Upper lobe of left lung (tissue), 6 donors: Measurements from ENCODE around the gene SUDS3. TPM values are rescaled to one million over a fixed set of nuclear protein-coding genes. Genes with fewer than 3 reads are reported as not detected.
"Not testable (repeated sequence)": the region's sequence is repeated elsewhere in the genome, so short reads cannot be mapped to it uniquely, and the experiment has no call there.

Experiments
- ATAC-seq, 2 donors: fragments of 200-7000 bp; cut with Tn5 transposase; one replicate each; pipeline ENCODE4 v1.9.1; 2022; ENCODE audit warnings: mild to moderate bottlenecking in 2 of 2, moderate library complexity in 2 of 2; ENCODE audit not compliant: low FRiP score in 2 of 2
- DNase-seq, 2 donors: peaks; one replicate each; pipeline ENCODE4 v3.0.0-alpha.2; 2019 to 2020
- H3K27ac ChIP-seq, 4 donors: fragments of 200-600 bp; sonication (generic); one replicate each; pipeline ENCODE4 v1.5.1; 2016 to 2019
- H3K27me3 ChIP-seq, 4 donors: fragments of 200-600 bp; sonication (generic); one replicate each; pipeline ENCODE4 v1.5.1; 2017 to 2019
- H3K36me3 ChIP-seq, 4 donors: fragments of 200-600 bp; sonication (generic); one replicate each; pipeline ENCODE4 v1.5.1; 2016 to 2019
- H3K4me1 ChIP-seq, 4 donors: fragments of 200-600 bp; sonication (generic); one replicate each; pipeline ENCODE4 v1.5.1; 2018 to 2019
- H3K4me3 ChIP-seq, 4 donors: fragments of 200-600 bp; sonication (generic); one replicate each; pipeline ENCODE4 v1.5.1; 2017 to 2019; ENCODE audit warnings: mild to moderate bottlenecking in 2 of 4, moderate library complexity in 1 of 4
- H3K9me3 ChIP-seq, 4 donors: fragments of 200-600 bp; sonication (generic); one replicate each; pipeline ENCODE4 v1.5.1; 2018 to 2019
- EP300 ChIP-seq, 4 donors: sonication (generic); formaldehyde crosslinking; IDR thresholded peaks; one replicate each; pipeline ENCODE4 v1.5.1; 2017; ENCODE audit warnings: antibody characterized with exemption in 4 of 4, control low read depth in 2 of 4
- POLR2A ChIP-seq, 4 donors: fragments of 450-650 bp; IDR thresholded peaks; one replicate each; pipeline ENCODE4 v1.5.1; 2016 to 2017; ENCODE audit warnings: antibody characterized with exemption in 4 of 4, mild to moderate bottlenecking in 2 of 4
- POLR2AphosphoS5 ChIP-seq, 2 donors: sonication (generic); formaldehyde crosslinking; IDR thresholded peaks; one replicate each; pipeline ENCODE4 v1.5.1; 2017; ENCODE audit warnings: antibody characterized with exemption in 2 of 2
- WGBS, 2 donors: methylation state at CpG; one replicate each; pipeline ENCODE4 v1.1.5; 2017 to 2018; 5-methylcytosine and 5-hydroxymethylcytosine counted together
- total RNA-seq, 6 donors: library from RNA; depleted of rRNA in 4 of 6; stranded (reverse); fragments of >200 nt in 4 of 6; gene quantifications; one replicate each; pipeline versions ENCODE4 v1.1.0 to v1.2.1, GENCODE V29; 2016 to 2021
- TF ChIP-seq, protein P1 (sequence below), 6 experiments: fragments of 450-650 bp in 4 of 6; fragments of 200-600 bp in 2 of 6; sonication (generic) in 2 of 6; IDR thresholded peaks; one replicate each; pipeline ENCODE4 v1.5.1; 2016 to 2019; ENCODE audit warnings: antibody characterized with exemption in 6 of 6
- donor health status: DM: no; HTN: no; CAD: no; lungs with moderate emphysema.
- donor health status: DM: no; HTN: yes; CAD: no; lungs with severe emphysema.

Gene SUDS3
- total RNA-seq, 6 donors from 2014 or later, result 18.4 to 69.1 (median 35.1) TPM

- no peaks in the 10 kb centered on the region for H3K9me3 ChIP-seq
- 79 to 93% methylated on average over 6 of the region's 6 CpGs for WGBS, 2 donors
- no peaks in the 10 kb centered on the region for H3K27me3 ChIP-seq
- H3K36me3 ChIP-seq, result peaks cover 6 to 94% (median 66%) of the 10 kb centered on the region in 4 donors
- ATAC-seq (peak in 1 of 2 donors; percentile 82), DNase-seq (no peak)
- TF ChIP-seq EP300 (IDR thresholded peaks at IDR 0.05) (no peak), POLR2A (IDR thresholded peaks at IDR 0.05) (no peak), POLR2AphosphoS5 (IDR thresholded peaks at IDR 0.05) (no peak)
- TF ChIP-seq, protein P1, sequence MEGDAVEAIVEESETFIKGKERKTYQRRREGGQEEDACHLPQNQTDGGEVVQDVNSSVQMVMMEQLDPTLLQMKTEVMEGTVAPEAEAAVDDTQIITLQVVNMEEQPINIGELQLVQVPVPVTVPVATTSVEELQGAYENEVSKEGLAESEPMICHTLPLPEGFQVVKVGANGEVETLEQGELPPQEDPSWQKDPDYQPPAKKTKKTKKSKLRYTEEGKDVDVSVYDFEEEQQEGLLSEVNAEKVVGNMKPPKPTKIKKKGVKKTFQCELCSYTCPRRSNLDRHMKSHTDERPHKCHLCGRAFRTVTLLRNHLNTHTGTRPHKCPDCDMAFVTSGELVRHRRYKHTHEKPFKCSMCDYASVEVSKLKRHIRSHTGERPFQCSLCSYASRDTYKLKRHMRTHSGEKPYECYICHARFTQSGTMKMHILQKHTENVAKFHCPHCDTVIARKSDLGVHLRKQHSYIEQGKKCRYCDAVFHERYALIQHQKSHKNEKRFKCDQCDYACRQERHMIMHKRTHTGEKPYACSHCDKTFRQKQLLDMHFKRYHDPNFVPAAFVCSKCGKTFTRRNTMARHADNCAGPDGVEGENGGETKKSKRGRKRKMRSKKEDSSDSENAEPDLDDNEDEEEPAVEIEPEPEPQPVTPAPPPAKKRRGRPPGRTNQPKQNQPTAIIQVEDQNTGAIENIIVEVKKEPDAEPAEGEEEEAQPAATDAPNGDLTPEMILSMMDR (IDR thresholded peaks at IDR 0.05), result no peak
- no peak overlapping the region for H3K27ac ChIP-seq
- H3K4me1 ChIP-seq, result no peaks in the 10 kb centered on the region
- H3K4me3 ChIP-seq, result no peak overlapping the region
These were observed 25.9 kb downstream of the SUDS3 start for GRCh38 chr12:118402251-118402650.

DNA sequence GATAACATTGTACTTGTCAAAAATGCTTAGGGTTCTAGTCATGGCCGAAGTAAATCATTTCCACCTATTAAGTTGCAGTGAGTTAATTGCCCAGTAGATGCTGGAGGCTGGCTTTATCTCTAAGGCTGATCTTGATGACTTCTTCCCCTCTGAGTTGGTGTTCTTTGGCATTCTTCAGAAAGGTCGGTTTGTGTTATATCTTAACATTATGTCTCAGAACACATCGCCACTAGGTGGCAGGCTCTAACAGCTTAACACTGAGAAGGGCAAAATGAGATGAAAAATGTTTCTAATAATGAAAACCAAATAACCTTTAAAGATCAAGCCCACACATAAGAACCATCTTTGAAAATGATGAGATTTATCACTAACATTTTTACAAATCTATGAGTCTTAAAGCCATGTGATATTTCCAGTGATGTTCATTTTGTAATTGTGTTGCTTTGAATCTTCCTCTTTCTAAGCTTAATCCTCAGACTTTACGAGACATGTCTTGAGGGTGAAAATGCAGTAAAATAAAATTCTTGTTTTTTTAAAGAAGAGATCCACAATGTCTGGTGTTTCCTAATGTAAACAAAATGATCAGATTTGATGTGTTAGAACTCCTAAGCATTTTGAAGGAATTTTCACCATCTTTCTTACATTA, 28.6 kb downstream of the SUDS3 start:
- DNase-seq (peak in 1 of 2 donors; percentile 32), ATAC-seq (peak in 1 of 2 donors; percentile 70)
- Histone ChIP-seq H3K36me3 (peaks cover 6 to 91% (median 61%) of the 10 kb centered on the region in 4 donors), H3K27ac (no peak overlapping the region), H3K4me3 (no peak overlapping the region), H3K27me3 (no peaks in the 10 kb centered on the region), H3K9me3 (no peaks in the 10 kb centered on the region), H3K4me1 (no peaks in the 10 kb centered on the region)
- TF ChIP-seq POLR2AphosphoS5 (IDR thresholded peaks at IDR 0.05), result no peak
- TF ChIP-seq, protein P1 (IDR thresholded peaks at IDR 0.05), result peak; percentile 40 to 73 (median 60)
- 39 to 48% methylated on average over 4 of the region's 4 CpGs for WGBS, 2 donors

GRCh38 chr12:118408241-118408640, 31.9 kb downstream of the SUDS3 start:
- not testable (repeated sequence) for H3K27ac ChIP-seq, H3K9me3 ChIP-seq, H3K4me1 ChIP-seq, H3K27me3 ChIP-seq, ATAC-seq, H3K4me3 ChIP-seq, DNase-seq
- WGBS, 2 donors, result 82 to 91% methylated on average over 8 of the region's 8 CpGs
- peaks cover 7 to 90% (median 53%) of the 10 kb centered on the region in 4 donors for H3K36me3 ChIP-seq

- Histone ChIP-seq H3K9me3 (no peaks in the 10 kb centered on the region), H3K27ac (no peak overlapping the region)
- 82 to 92% methylated on average over 2 of the region's 2 CpGs for WGBS, 2 donors
These were observed 33.5 kb downstream of the SUDS3 start for GRCh38 chr12:118409834-118410233.

DNA sequence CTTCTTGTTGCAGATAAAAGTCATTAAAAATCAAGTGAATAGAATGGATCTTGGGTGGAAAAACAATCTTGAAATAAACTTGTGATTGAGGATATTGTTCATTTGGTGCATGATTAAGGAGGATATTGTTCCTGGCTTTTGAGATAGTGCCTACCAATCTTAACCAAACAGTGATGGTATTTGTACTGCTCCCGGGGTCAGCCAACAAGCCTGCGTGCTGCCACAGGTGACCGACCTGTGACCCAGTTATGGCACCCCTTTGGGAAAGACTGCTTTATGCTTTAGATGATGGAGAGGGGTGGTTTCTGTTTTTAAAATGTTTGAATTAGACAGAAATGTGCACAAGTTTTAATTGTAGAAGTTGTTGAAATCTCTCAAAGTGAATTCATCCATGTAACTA, 41.6 kb downstream of the SUDS3 start:
- no peaks in the 10 kb centered on the region for H3K9me3 ChIP-seq
- no peak overlapping the region for H3K27ac ChIP-seq
- WGBS, 2 donors, result 88 to 94% methylated on average over 3 of the region's 3 CpGs
- no peak for DNase-seq
- no peaks in the 10 kb centered on the region for H3K27me3 ChIP-seq
- no peak for ATAC-seq
- H3K4me1 ChIP-seq, result no peaks in the 10 kb centered on the region
- TF ChIP-seq, protein P1 (IDR thresholded peaks at IDR 0.05), result no peak
- TF ChIP-seq POLR2AphosphoS5 (IDR thresholded peaks at IDR 0.05) (no peak), POLR2A (IDR thresholded peaks at IDR 0.05) (no peak), EP300 (IDR thresholded peaks at IDR 0.05) (no peak)
- H3K36me3 ChIP-seq, result peaks cover 17 to 42% (median 26%) of the 10 kb centered on the region in 4 donors
- H3K4me3 ChIP-seq, result no peak overlapping the region

More at GRCh38 chr12:118409834-118410233, 33.5 kb downstream of the SUDS3 start:
- no peak for TF ChIP-seq POLR2AphosphoS5 (IDR thresholded peaks at IDR 0.05)
- no peak for TF ChIP-seq POLR2A (IDR thresholded peaks at IDR 0.05)
- TF ChIP-seq, protein P1 (IDR thresholded peaks at IDR 0.05), result no peak
- TF ChIP-seq EP300 (IDR thresholded peaks at IDR 0.05), result no peak
- peaks cover 15 to 90% (median 56%) of the 10 kb centered on the region in 4 donors for H3K36me3 ChIP-seq
- no peak overlapping the region for H3K4me3 ChIP-seq
- DNase-seq (no peak), ATAC-seq (no peak)
- no peaks in the 10 kb centered on the region for H3K4me1 ChIP-seq
- H3K27me3 ChIP-seq, result no peaks in the 10 kb centered on the region
